ENCODE data around the gene PRDM7.

DNA sequence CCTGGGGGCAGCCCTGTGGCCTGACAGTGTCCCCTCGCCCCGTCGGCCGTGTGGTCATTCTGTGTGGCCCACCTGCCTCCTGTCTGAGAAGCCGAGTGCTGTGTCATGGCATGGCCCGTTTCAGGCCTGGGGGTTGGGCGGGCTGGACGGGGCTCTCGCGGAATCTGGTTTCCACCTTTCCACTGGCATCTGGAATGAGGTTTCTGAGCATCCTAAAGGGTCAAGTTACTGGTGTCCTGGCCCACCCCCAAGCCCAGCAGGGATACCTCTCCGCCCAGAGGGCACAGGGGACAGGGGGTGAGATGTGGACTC, 65.7 kb downstream of the PRDM7 start:
- TF ChIP-seq CTCF (IDR thresholded peaks at IDR 0.05; ENCODE audit: low read length) (no peak), EZH2 (IDR thresholded peaks at IDR 0.05; ENCODE audit: borderline replicate concordance, low read length) (no peak)
